Prostate gland (tissue), 2 donors: ENCODE data around the gene TLE1. TPM values are rescaled to one million over a fixed set of nuclear protein-coding genes. Genes with fewer than 3 reads are reported as not detected.

Source experiments
- DNase-seq: peaks from one replicate; pipeline ENCODE4 v3.0.0-alpha.2; 2019; ENCODE audit warnings: low spot score
- H3K27ac ChIP-seq, 2 donors: fragments of 200-600 bp; sonication (generic); 2 replicates each; pipeline ENCODE4 v1.5.1; 2017 to 2019
- H3K27me3 ChIP-seq: fragments of 200-600 bp; sonication (generic); replicated peaks from 2 replicates; pipeline ENCODE4 v1.5.1; 2019; ENCODE audit not compliant: insufficient read depth
- H3K36me3 ChIP-seq, 2 donors: fragments of 200-600 bp; sonication (generic); 1 replicate in 1 of 2; 2 replicates in 1 of 2; pipeline versions ENCODE4 v1.5.1 to v1.8.1; 2017 to 2019
- H3K4me1 ChIP-seq: fragments of 200-600 bp; sonication (generic); replicated peaks from 2 replicates; pipeline ENCODE4 v1.5.1; 2019
- H3K4me3 ChIP-seq, 2 donors: fragments of 200-600 bp; sonication (generic); 2 replicates each; pipeline ENCODE4 v1.5.1; 2017 to 2019
- H3K9me3 ChIP-seq: fragments of 200-600 bp; sonication (generic); 2 replicates; pipeline ENCODE4 v1.5.1; 2017
- POLR2A ChIP-seq: fragments of 450-650 bp; IDR thresholded peaks from one replicate; pipeline ENCODE4 v1.6.1; 2016; ENCODE audit warnings: antibody characterized with exemption, mild to moderate bottlenecking
- POLR2AphosphoS5 ChIP-seq: sonication (generic); formaldehyde crosslinking; IDR thresholded peaks from one replicate; pipeline ENCODE4 v1.6.1; 2017; ENCODE audit warnings: antibody characterized with exemption
- WGBS: methylation state at CpG from one replicate; pipeline ENCODE4 v1.1.5; 2018; 5-methylcytosine and 5-hydroxymethylcytosine counted together
- intact Hi-C: fragments of 100-400 bp; cut with DNase I; formaldehyde crosslinking; loops from one replicate; pipeline ENCODE4 v1.14.2; 2022
- total RNA-seq, 2 donors: library from RNA; depleted of rRNA; stranded (reverse); fragments of >200 nt; gene quantifications; one replicate each; pipeline ENCODE4 v1.1.0, GENCODE V29; 2016
- TF ChIP-seq, protein P1 (sequence below), 4 experiments: fragments of 200-600 bp in 2 of 4; fragments of 450-650 bp in 2 of 4; sonication (generic) in 2 of 4; IDR thresholded peaks; 1 replicate in 3 of 4; 2 replicates in 1 of 4; pipeline ENCODE4 v1.5.1; 2016 to 2019; ENCODE audit warnings: antibody characterized with exemption in 4 of 4, mild to moderate bottlenecking in 2 of 4, moderate library complexity in 2 of 4

TLE1 gene
- total RNA-seq, 2 donors from 2014 or later: 61.0 to 89.5 TPM

DNA sequence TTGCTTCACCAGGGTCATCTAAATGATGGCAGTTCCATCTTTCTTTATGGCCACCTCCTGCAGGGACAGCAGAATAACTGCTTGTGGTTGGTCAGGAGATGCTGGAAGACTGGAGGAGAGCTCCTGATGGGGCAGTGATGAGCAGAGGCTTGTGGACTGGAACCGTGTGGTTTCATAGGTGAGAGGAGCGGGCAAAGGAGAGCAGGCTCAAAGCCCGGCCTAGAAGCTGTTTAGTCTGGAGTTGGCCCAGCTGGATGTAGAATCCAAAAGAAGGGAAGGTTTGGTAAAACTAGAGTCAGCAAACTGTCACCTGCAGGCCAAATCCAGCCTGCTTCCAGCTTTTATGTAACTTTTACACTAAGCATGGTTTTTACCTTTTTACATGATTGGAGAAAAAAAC is 32.9 kb upstream of the TLE1 start:
- Histone ChIP-seq H3K36me3 (no peaks in the 10 kb centered on the region), H3K27ac (no peak overlapping the region), H3K27me3 (no peaks in the 10 kb centered on the region), H3K4me1 (no peaks in the 10 kb centered on the region), H3K9me3 (no peaks in the 10 kb centered on the region), H3K4me3 (no peak overlapping the region)
- intact Hi-C loops: no loop called here
- 96% methylated on average over 3 of the region's 3 CpGs for WGBS
- TF ChIP-seq POLR2A (no peak), POLR2AphosphoS5 (no peak)
- TF ChIP-seq, protein P1, sequence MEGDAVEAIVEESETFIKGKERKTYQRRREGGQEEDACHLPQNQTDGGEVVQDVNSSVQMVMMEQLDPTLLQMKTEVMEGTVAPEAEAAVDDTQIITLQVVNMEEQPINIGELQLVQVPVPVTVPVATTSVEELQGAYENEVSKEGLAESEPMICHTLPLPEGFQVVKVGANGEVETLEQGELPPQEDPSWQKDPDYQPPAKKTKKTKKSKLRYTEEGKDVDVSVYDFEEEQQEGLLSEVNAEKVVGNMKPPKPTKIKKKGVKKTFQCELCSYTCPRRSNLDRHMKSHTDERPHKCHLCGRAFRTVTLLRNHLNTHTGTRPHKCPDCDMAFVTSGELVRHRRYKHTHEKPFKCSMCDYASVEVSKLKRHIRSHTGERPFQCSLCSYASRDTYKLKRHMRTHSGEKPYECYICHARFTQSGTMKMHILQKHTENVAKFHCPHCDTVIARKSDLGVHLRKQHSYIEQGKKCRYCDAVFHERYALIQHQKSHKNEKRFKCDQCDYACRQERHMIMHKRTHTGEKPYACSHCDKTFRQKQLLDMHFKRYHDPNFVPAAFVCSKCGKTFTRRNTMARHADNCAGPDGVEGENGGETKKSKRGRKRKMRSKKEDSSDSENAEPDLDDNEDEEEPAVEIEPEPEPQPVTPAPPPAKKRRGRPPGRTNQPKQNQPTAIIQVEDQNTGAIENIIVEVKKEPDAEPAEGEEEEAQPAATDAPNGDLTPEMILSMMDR (IDR thresholded peaks at IDR 0.05): no peak
- DNase-seq: no peak

DNA sequence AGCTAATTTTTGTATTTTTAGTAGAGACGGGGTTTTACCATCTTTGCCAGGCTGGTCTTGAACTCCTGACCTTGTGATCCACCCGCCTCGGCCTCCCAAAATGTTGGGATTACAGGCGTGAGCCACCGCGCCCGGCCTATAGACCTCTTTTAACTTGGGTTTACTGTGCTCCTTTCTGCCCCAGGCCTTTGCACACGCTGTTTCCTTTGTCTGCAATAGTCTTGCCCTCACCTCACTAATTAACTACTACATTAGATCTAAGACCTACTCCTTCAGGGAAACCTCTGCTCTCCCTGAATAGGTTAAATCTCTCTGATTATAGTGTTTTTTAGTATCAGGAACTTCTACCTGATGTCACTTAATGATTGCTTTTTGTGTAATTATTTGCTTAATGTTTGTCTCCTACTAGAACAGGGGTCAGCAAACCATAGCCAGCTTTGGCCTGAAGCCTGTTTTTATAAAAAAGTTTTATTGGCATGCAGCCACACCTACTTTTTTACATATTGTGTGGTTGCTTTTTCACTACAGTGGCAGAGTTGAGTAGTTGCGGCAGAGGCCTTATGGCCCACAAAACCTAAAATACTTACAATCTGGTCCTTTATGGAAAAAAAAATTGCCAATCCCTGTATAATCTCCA is 31.2 kb upstream of the TLE1 start:
- TF ChIP-seq POLR2AphosphoS5: no peak
- TF ChIP-seq POLR2A: no peak
- TF ChIP-seq, protein P1 (IDR thresholded peaks at IDR 0.05): no peak
- intact Hi-C loops: no loop called here
- no peak for DNase-seq

DNA sequence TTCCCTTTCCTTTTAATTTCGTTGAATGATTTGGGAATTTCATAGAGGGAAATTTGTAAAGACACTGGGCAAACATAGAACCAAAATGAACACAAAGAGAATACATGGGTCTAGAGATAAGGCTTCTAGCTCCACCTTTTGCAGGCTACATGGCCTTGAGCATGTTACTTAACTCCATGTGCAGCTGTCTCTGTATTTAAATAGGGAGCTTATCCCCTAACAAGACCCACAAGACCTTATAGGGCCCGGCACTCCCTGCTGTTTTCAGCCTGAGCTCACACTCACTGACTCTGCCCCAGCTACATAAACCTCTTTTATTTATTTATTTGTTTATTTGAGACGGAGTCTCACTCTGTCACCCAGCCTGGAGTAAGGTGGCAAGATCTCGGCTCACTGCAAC is 30.6 kb upstream of the TLE1 start:
- H3K27ac ChIP-seq: no peak overlapping the region
- H3K9me3 ChIP-seq: no peaks in the 10 kb centered on the region
- DNase-seq: no peak
- H3K36me3 ChIP-seq: no peaks in the 10 kb centered on the region
- TF ChIP-seq, protein P1 (IDR thresholded peaks at IDR 0.05): no peak
- TF ChIP-seq POLR2A (no peak), POLR2AphosphoS5 (no peak)
- no peak overlapping the region for H3K4me3 ChIP-seq
- intact Hi-C loops: no loop called here
- no peaks in the 10 kb centered on the region for H3K27me3 ChIP-seq
- no peaks in the 10 kb centered on the region for H3K4me1 ChIP-seq
- 97% methylated on average over 4 of the region's 4 CpGs for WGBS

More for the DNA sequence above, 31.2 kb upstream of the TLE1 start:
- 98% methylated on average over 9 of the region's 9 CpGs for WGBS
- Histone ChIP-seq H3K36me3 (no peaks in the 10 kb centered on the region), H3K27me3 (no peaks in the 10 kb centered on the region), H3K4me3 (no peak overlapping the region), H3K4me1 (no peaks in the 10 kb centered on the region), H3K27ac (no peak overlapping the region), H3K9me3 (no peaks in the 10 kb centered on the region)

DNA sequence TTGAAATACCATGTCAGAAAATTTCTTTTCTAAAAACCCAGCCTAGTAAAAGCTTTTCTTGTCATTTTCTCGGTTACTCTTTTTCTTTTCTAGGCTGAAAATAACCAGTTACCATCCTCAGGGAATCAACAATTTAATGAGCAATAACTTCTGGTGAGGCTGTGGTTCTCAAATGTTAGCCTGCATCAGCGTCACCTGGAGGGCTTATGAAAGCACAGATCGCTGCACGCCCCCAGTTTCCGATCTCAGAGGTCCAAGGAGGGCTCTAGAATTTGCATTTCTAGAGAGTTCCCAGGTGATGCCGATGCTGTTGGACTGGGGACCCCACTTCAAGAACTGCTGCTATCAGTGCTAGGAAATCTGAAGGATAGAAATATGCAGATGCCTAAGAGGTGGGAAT is 28.9 kb upstream of the TLE1 start:
- Histone ChIP-seq H3K27ac (no peak overlapping the region), H3K9me3 (no peaks in the 10 kb centered on the region), H3K4me3 (no peak overlapping the region), H3K27me3 (no peaks in the 10 kb centered on the region), H3K36me3 (no peaks in the 10 kb centered on the region), H3K4me1 (no peaks in the 10 kb centered on the region)
- 48% methylated on average over 6 of the region's 6 CpGs for WGBS
- intact Hi-C loops: no loop called here
- TF ChIP-seq POLR2A (no peak), POLR2AphosphoS5 (no peak)
- TF ChIP-seq, protein P1 (IDR thresholded peaks at IDR 0.05): no peak
- no peak for DNase-seq

DNA sequence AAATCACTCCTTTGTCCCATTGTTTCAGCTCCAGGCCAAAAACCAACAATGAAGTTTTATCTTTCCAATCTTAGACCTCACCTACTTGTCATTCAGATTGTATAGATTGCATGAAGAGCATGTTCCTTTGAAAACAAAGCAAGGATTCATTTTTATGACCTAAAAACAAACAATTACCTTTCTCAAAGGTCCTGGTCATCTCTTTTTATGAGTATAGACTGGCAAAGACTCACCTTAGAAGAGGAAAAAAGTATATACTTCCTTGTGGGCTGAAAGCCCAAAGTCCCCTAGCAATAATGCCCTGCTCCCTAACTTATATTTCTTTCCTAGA is 28.4 kb upstream of the TLE1 start:
- no peak for DNase-seq
- H3K36me3 ChIP-seq: no peaks in the 10 kb centered on the region
- no peaks in the 10 kb centered on the region for H3K9me3 ChIP-seq
- no peak overlapping the region for H3K27ac ChIP-seq
- intact Hi-C loops: no loop called here
- no peaks in the 10 kb centered on the region for H3K4me1 ChIP-seq
- no peak for TF ChIP-seq POLR2A
- peak; percentile 78 for TF ChIP-seq POLR2AphosphoS5
- TF ChIP-seq, protein P1 (IDR thresholded peaks at IDR 0.05): no peak
- no peaks in the 10 kb centered on the region for H3K27me3 ChIP-seq
- H3K4me3 ChIP-seq: no peak overlapping the region
